ENCODE results near the gene LATS1.
A peak's percentile ranks its signal among the peaks of the same experiment; 100 is the strongest.

DNA sequence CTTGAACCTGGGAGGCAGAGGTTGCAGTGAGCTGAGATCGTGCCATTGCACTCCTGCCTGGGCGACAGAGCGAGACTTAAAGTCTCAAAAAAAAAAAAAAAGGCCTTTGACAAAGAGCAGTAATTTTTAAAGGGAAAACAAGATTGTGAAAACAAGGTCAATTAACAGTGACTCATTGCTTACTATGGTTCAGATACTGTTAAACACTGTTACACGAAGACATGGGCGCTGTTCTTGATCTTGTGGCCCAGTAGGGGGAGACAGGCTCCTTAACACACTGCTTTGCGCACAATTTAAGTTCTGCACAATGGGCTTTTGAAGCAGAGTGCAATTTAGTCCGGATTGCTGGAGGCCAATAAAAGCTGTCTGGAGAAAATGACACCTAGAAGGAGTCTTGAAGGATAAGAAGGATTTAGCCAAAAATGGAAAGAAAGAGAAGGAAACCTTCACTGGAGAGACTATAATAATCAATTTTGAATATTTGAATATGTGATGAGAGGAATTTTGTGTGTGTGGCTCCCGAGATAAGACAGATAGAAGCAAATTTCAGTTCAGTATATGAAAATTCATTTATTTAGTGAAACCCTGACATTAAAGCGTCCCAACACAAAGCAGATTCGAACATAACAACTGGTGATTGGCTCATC, 6.0 kb upstream of the LATS1 start:
- TF ChIP-seq, protein P1, sequence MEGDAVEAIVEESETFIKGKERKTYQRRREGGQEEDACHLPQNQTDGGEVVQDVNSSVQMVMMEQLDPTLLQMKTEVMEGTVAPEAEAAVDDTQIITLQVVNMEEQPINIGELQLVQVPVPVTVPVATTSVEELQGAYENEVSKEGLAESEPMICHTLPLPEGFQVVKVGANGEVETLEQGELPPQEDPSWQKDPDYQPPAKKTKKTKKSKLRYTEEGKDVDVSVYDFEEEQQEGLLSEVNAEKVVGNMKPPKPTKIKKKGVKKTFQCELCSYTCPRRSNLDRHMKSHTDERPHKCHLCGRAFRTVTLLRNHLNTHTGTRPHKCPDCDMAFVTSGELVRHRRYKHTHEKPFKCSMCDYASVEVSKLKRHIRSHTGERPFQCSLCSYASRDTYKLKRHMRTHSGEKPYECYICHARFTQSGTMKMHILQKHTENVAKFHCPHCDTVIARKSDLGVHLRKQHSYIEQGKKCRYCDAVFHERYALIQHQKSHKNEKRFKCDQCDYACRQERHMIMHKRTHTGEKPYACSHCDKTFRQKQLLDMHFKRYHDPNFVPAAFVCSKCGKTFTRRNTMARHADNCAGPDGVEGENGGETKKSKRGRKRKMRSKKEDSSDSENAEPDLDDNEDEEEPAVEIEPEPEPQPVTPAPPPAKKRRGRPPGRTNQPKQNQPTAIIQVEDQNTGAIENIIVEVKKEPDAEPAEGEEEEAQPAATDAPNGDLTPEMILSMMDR (IDR thresholded peaks at IDR 0.05; ENCODE audit: insufficient read depth, low read depth, low read length) = peak; percentile 92
- no peak for TF ChIP-seq EZH2 (IDR thresholded peaks at IDR 0.05; ENCODE audit: insufficient read depth, low read length)
